Omental fat pad (tissue), 4 donors: Measurements from ENCODE around the gene KCNG2. TPM values are rescaled to one million over a fixed set of nuclear protein-coding genes. Genes with fewer than 3 reads are reported as not detected.

Source experiments
- ATAC-seq: fragments of 150-250 bp; one replicate; pipeline ENCODE4 v1.9.1; 2016; ENCODE audit warnings: mild to moderate bottlenecking, moderate library complexity; ENCODE audit not compliant: low FRiP score
- DNase-seq: peaks from one replicate; pipeline ENCODE4 v3.0.0-alpha.2; 2019; ENCODE audit warnings: low spot score
- CTCF ChIP-seq, 3 donors: fragments of 450-650 bp; IDR thresholded peaks; one replicate each; pipeline ENCODE4 v1.5.1; 2016 to 2017; ENCODE audit warnings: antibody characterized with exemption in 3 of 3, mild to moderate bottlenecking in 3 of 3, moderate library complexity in 2 of 3
- total RNA-seq, 4 donors: library from RNA; depleted of rRNA; stranded (reverse); fragments of >200 nt; gene quantifications; one replicate each; pipeline ENCODE4 v1.1.0, GENCODE V29; 2016

Gene KCNG2
- total RNA-seq, 4 donors from 2014 or later = 0.75 to 2.4 (median 0.96) TPM; not detected in 1

GRCh38 chr18:79850731-79851130, 53.0 kb downstream of the KCNG2 start:
- TF ChIP-seq CTCF (IDR thresholded peaks at IDR 0.05) = no peak
- DNase-seq = no peak
- ATAC-seq = no peak

GRCh38 chr18:79851489-79851888, 53.8 kb downstream of the KCNG2 start:
- ATAC-seq (no peak), DNase-seq (no peak)
- TF ChIP-seq CTCF (IDR thresholded peaks at IDR 0.05) = no peak

GRCh38 chr18:79851950-79852349, 54.2 kb downstream of the KCNG2 start:
- DNase-seq (no peak), ATAC-seq (no peak)
- TF ChIP-seq CTCF (IDR thresholded peaks at IDR 0.05) = no peak

GRCh38 chr18:79852561-79853302, 55.0 kb downstream of the KCNG2 start:
- no peak for ATAC-seq
- TF ChIP-seq CTCF (IDR thresholded peaks at IDR 0.05) = no peak
- no peak for DNase-seq

- DNase-seq (no peak), ATAC-seq (no peak)
- TF ChIP-seq CTCF (IDR thresholded peaks at IDR 0.05) = no peak
These were observed 55.7 kb downstream of the KCNG2 start for GRCh38 chr18:79853303-79853992.

- ATAC-seq = no peak
These were observed 56.2 kb downstream of the KCNG2 start for GRCh38 chr18:79853993-79854364.

More at GRCh38 chr18:79853993-79854364, 56.2 kb downstream of the KCNG2 start:
- no peak for TF ChIP-seq CTCF (IDR thresholded peaks at IDR 0.05)
- no peak for DNase-seq
